PC-3 (cell line): ENCODE data around the gene FAM171A2.
"Not testable (repeated sequence)": the region's sequence is repeated elsewhere in the genome, so short reads cannot be mapped to it uniquely, and the experiment has no call there.

Experiments used
- CTCF ChIP-seq: fragments of 300-600 bp; sonication (generic); conservative IDR thresholded peaks from 2 replicates; pipeline ENCODE4 v1.5.1; 2017; ENCODE audit warnings: antibody characterized with exemption, low read depth, mild to moderate bottlenecking, low read length
- EZH2 ChIP-seq: fragments of 300-600 bp; sonication (generic); IDR thresholded peaks from one replicate; pipeline ENCODE4 v1.6.1; 2017; ENCODE audit warnings: antibody characterized with exemption, mild to moderate bottlenecking, low read length; ENCODE audit not compliant: unreplicated experiment
- EZH2phosphoT487 ChIP-seq: fragments of 300-600 bp; sonication (generic); IDR thresholded peaks from 2 replicates; pipeline ENCODE4 v1.6.1; 2018; ENCODE audit warnings: mild to moderate bottlenecking, antibody characterized with exemption, low read length, borderline replicate concordance

GRCh38 chr17:44369414-44370023 is 5.9 kb upstream of the FAM171A2 start:
- TF ChIP-seq EZH2, CTCF, EZH2phosphoT487: not testable (repeated sequence)
